A204.1 (cell line): Measurements from ENCODE around the gene TAS2R39.

Experiments used
- FAIRE-seq: peaks from 2 replicates; lab custom pipeline; 2012; peaks lifted over from hg19 to GRCh38; lab: Jason Lieb, UNC

The TAS2R39 gene

GRCh38 chr7:143216686-143217085 is 33.5 kb downstream of the TAS2R39 start:
- no peak for FAIRE-seq

- no peak for FAIRE-seq
These were observed 34.6 kb downstream of the TAS2R39 start for GRCh38 chr7:143217806-143218205.

- no peak for FAIRE-seq
These were observed 38.1 kb downstream of the TAS2R39 start for GRCh38 chr7:143221286-143221685.

- FAIRE-seq: no peak
These were observed 38.5 kb downstream of the TAS2R39 start, which contains the start of gene TAS2R40 for GRCh38 chr7:143221737-143222136. TAS2R40 (plus strand) TSS chr7:143222037; CDS start chr7:143222079, 42 bp downstream.

- no peak for FAIRE-seq
These were observed 39.6 kb downstream of the TAS2R39 start for GRCh38 chr7:143222782-143223181.

GRCh38 chr7:143223784-143224183 is 40.6 kb downstream of the TAS2R39 start:
- no peak for FAIRE-seq

GRCh38 chr7:143225047-143225446 is 41.8 kb downstream of the TAS2R39 start:
- FAIRE-seq: no peak

- FAIRE-seq: no peak
These were observed 44.6 kb downstream of the TAS2R39 start for GRCh38 chr7:143227806-143228205.

- no peak for FAIRE-seq
These were observed 46.0 kb downstream of the TAS2R39 start for GRCh38 chr7:143229054-143229790.

GRCh38 chr7:143230602-143231457 is 47.6 kb downstream of the TAS2R39 start:
- no peak for FAIRE-seq
